IMR-90 (cell line): ENCODE data around the gene FOXB1. TPM values are rescaled to one million over a fixed set of nuclear protein-coding genes. Genes with fewer than 3 reads are reported as not detected.

Experiments
- ATAC-seq: fragments of 200-7000 bp; cut with Tn5 transposase; 2 replicates; pipeline ENCODE4 v1.9.1; 2020; ENCODE audit warnings: low read depth, mild to moderate bottlenecking, moderate library complexity
- BruUV-seq: library from RNA; stranded (reverse); fragments of 400-500 nt; replicated peaks from 2 replicates; lab custom pipeline; 2021; lab: Mats Ljungman, UMichigan
- CTCF ChIA-PET: fragments of 300-600 bp; formaldehyde crosslinking; extraction: SDS; loops from one replicate; lab custom pipeline; 2021; ENCODE audit warnings: antibody characterized with exemption; lab: Yijun Ruan, JAX
- POLR2A ChIA-PET: fragments of 300-600 bp; sonication (Branson Sonifier 250); formaldehyde crosslinking; loops from one replicate; lab custom pipeline; 2022; ENCODE audit warnings: antibody characterized with exemption; ENCODE audit not compliant: unreplicated experiment; lab: Charles Lee
- DNase-seq: peaks from one replicate; pipeline ENCODE4 v3.0.0; 2013
- H2AFZ ChIP-seq: replicated peaks from 2 replicates; pipeline ENCODE3; 2013; ENCODE audit warnings: low read length, mild to moderate bottlenecking; ENCODE audit not compliant: poor library complexity
- H2AK5ac ChIP-seq: 2 replicates; pipeline ENCODE4 v1.6.1; 2013; ENCODE audit warnings: low read depth, low read length, inconsistent platforms
- H2AK9ac ChIP-seq: replicated peaks from 2 replicates; pipeline ENCODE3; 2013; ENCODE audit warnings: mild to moderate bottlenecking, low read depth, low read length, moderate library complexity; ENCODE audit not compliant: poor library complexity
- H2BK120ac ChIP-seq: 2 replicates; pipeline ENCODE4 v1.6.1; 2013; ENCODE audit warnings: low read depth, low read length, inconsistent platforms
- H2BK15ac ChIP-seq: 3 replicates; pipeline ENCODE4 v1.6.1; 2013; ENCODE audit warnings: low read depth, low read length, inconsistent platforms
- H2BK20ac ChIP-seq: 2 replicates; pipeline ENCODE4 v1.6.1; 2013; ENCODE audit warnings: low read depth, mild to moderate bottlenecking, inconsistent platforms, low read length, moderate library complexity
- H2BK5ac ChIP-seq: 2 replicates; pipeline ENCODE4 v1.6.1; 2013; ENCODE audit warnings: mild to moderate bottlenecking, low read depth, low read length, inconsistent platforms; ENCODE audit not compliant: poor library complexity, severe bottlenecking
- H3K14ac ChIP-seq: replicated peaks from 2 replicates; pipeline ENCODE4 v1.6.1; 2013; ENCODE audit warnings: low read depth, low read length, inconsistent platforms
- H3K18ac ChIP-seq: 2 replicates; pipeline ENCODE4 v1.6.1; 2013; ENCODE audit warnings: low read depth, low read length, control low read depth
- H3K23ac ChIP-seq: 2 replicates; pipeline ENCODE4 v1.6.1; 2013; ENCODE audit warnings: low read depth, low read length, inconsistent platforms
- H3K27ac ChIP-seq: 2 replicates; pipeline ENCODE4 v1.5.1; 2013; ENCODE audit warnings: mild to moderate bottlenecking, control low read depth, low read length; ENCODE audit not compliant: insufficient read depth
- H3K27me3 ChIP-seq: 2 replicates; pipeline ENCODE4 v1.6.1; 2013; ENCODE audit warnings: low read length; ENCODE audit not compliant: control insufficient read depth, insufficient read depth
- H3K36me3 ChIP-seq: 2 replicates; pipeline ENCODE4 v1.6.1; 2013; ENCODE audit warnings: low read length, mixed read lengths; ENCODE audit not compliant: control insufficient read depth, insufficient read depth
- H3K4ac ChIP-seq: 2 replicates; pipeline ENCODE4 v1.6.1; 2013; ENCODE audit warnings: low read depth, low read length, inconsistent platforms
- H3K4me1 ChIP-seq: 2 replicates; pipeline ENCODE4 v1.6.1; 2013; ENCODE audit warnings: low read length, mixed read lengths; ENCODE audit not compliant: control insufficient read depth, insufficient read depth
- H3K4me2 ChIP-seq: 2 replicates; pipeline ENCODE4 v1.6.1; 2013; ENCODE audit warnings: low read depth, mild to moderate bottlenecking, control low read depth, low read length, moderate library complexity
- H3K4me3 ChIP-seq: 2 replicates; pipeline ENCODE4 v1.5.1; 2013; ENCODE audit warnings: low read depth, mild to moderate bottlenecking, control low read depth, low read length, moderate library complexity; ENCODE audit not compliant: insufficient read depth
- H3K56ac ChIP-seq: 2 replicates; pipeline ENCODE4 v1.6.1; 2013; ENCODE audit warnings: low read length, inconsistent platforms; ENCODE audit not compliant: insufficient read depth; ENCODE audit errors: extremely low read depth
- H3K79me1 ChIP-seq, 2 experiments: 2 replicates each; pipeline ENCODE4 v1.6.1; 2013; ENCODE audit warnings: low read length in 2 of 2, inconsistent platforms in 1 of 2, low read depth in 1 of 2
- H3K9ac ChIP-seq: 2 replicates; pipeline ENCODE4 v1.6.1; 2013; ENCODE audit warnings: low read depth, low read length, control low read depth
- H3K9me1 ChIP-seq: 2 replicates; pipeline ENCODE4 v1.6.1; 2013; ENCODE audit warnings: low read length, inconsistent platforms; ENCODE audit not compliant: insufficient read depth
- H3K9me3 ChIP-seq: 2 replicates; pipeline ENCODE4 v1.6.1; 2013; ENCODE audit warnings: low read length; ENCODE audit not compliant: control insufficient read depth, insufficient read depth
- H4K20me1 ChIP-seq: 2 replicates; pipeline ENCODE4 v1.6.1; 2013; ENCODE audit warnings: low read length, inconsistent platforms; ENCODE audit not compliant: insufficient read depth
- H4K5ac ChIP-seq: 2 replicates; pipeline ENCODE4 v1.6.1; 2013; ENCODE audit warnings: mild to moderate bottlenecking, low read depth, low read length, control low read depth
- H4K8ac ChIP-seq, 2 experiments: 2 replicates each; pipeline ENCODE4 v1.6.1; 2013; ENCODE audit warnings: low read depth in 2 of 2, low read length in 2 of 2, control low read depth in 1 of 2, inconsistent platforms in 1 of 2
- H4K91ac ChIP-seq: 2 replicates; pipeline ENCODE4 v1.6.1; 2013; ENCODE audit warnings: low read depth, low read length, inconsistent platforms; ENCODE audit not compliant: insufficient read depth
- BHLHE40 ChIP-seq: fragments of 150-350 bp; IDR thresholded peaks from 2 replicates; pipeline ENCODE4 v1.6.1; 2016; ENCODE audit warnings: mild to moderate bottlenecking, low read depth, low read length
- CEBPB ChIP-seq: IDR thresholded peaks from 2 replicates; pipeline ENCODE4 v1.6.1; 2012; ENCODE audit warnings: low read depth, low read length, improper control_type of control experiment
- CHD1 ChIP-seq: IDR thresholded peaks from 2 replicates; pipeline ENCODE4 v1.6.1; 2012; ENCODE audit warnings: low read depth, low read length, improper control_type of control experiment
- FOS ChIP-seq: fragments of 150-350 bp; IDR thresholded peaks from 2 replicates; pipeline ENCODE4 v1.6.1; 2016; ENCODE audit warnings: low read depth, low read length
- MAFK ChIP-seq: IDR thresholded peaks from 2 replicates; pipeline ENCODE4 v1.6.1; 2012; ENCODE audit warnings: low read depth, low read length, improper control_type of control experiment
- MAZ ChIP-seq: IDR thresholded peaks from 2 replicates; pipeline ENCODE4 v1.6.1; 2012; ENCODE audit warnings: low read depth, mild to moderate bottlenecking, low read length, improper control_type of control experiment, moderate library complexity, borderline replicate concordance
- MXI1 ChIP-seq: IDR thresholded peaks from 2 replicates; pipeline ENCODE4 v1.6.1; 2012; ENCODE audit warnings: low read depth, mild to moderate bottlenecking, low read length, moderate library complexity, borderline replicate concordance
- NFE2L2 ChIP-seq: fragments of 150-350 bp; IDR thresholded peaks from 2 replicates; pipeline ENCODE4 v1.6.1; 2016; ENCODE audit warnings: low read depth, mild to moderate bottlenecking, low read length
- POLR2A ChIP-seq: IDR thresholded peaks from 2 replicates; pipeline ENCODE4 v1.6.1; 2012; ENCODE audit warnings: mild to moderate bottlenecking, low read depth, low read length
- RCOR1 ChIP-seq: IDR thresholded peaks from 2 replicates; pipeline ENCODE4 v1.6.1; 2012; ENCODE audit warnings: mild to moderate bottlenecking, low read length, improper control_type of control experiment; ENCODE audit not compliant: insufficient replicate concordance
- RFX5 ChIP-seq: IDR thresholded peaks from 2 replicates; pipeline ENCODE4 v1.8.0; 2012; ENCODE audit warnings: low read depth, mild to moderate bottlenecking, low read length, moderate library complexity
- SMC3 ChIP-seq: fragments of 150-350 bp; IDR thresholded peaks from 2 replicates; pipeline ENCODE4 v1.6.1; 2016; ENCODE audit warnings: low read depth, mild to moderate bottlenecking, antibody characterized with exemption, low read length, moderate library complexity
- WGBS, 2 experiments: methylation state at CpG; one replicate each; pipeline versions ENCODE4 v1.1.5 to v1.1.7; 2013; ENCODE audit warnings: missing lambda C conversion rate in 2 of 2; ENCODE audit not compliant: insufficient read length in 1 of 2; ENCODE audit errors: extremely low coverage in 2 of 2; 5-methylcytosine and 5-hydroxymethylcytosine counted together
- dilution Hi-C: fragments of 300-500 bp; cut with HindIII; formaldehyde crosslinking; loops from one replicate; pipeline ENCODE4 v1.14.3; 2018; ENCODE audit warnings: low sequenced_read_pairs; ENCODE audit not compliant: unreplicated experiment
- in situ Hi-C: fragments of 300-500 bp; cut with MboI; formaldehyde crosslinking; loops from 3 replicates; pipeline ENCODE4 v1.14.3; 2019; ENCODE audit warnings: low sequenced_read_pairs, inconsistent platforms, mixed read lengths
- intact Hi-C: fragments of 100-400 bp; cut with micrococcal nuclease; formaldehyde crosslinking; loops from 2 replicates; pipeline ENCODE4 v1.10.0; 2022
- polyA plus RNA-seq, 3 experiments: library from polyadenylated mRNA; depleted of rRNA; stranded (reverse); fragments of >200 nt; gene quantifications; 2 replicates each; pipeline ENCODE4 v1.2.3, GENCODE V29; 2012; ENCODE audit warnings: low replicate concordance in 1 of 3
- total RNA-seq: library from RNA; depleted of rRNA; stranded (reverse); fragments of >200 nt; gene quantifications from 2 replicates; pipeline ENCODE4 v1.2.3, GENCODE V29; 2012
- TF ChIP-seq, protein P1 (sequence below): conservative IDR thresholded peaks from 2 replicates; pipeline ENCODE4 v1.5.1; 2012; ENCODE audit warnings: mild to moderate bottlenecking, low read depth, low read length, improper control_type of control experiment
- TF ChIP-seq, protein P2 (sequence below): fragments of 150-350 bp; IDR thresholded peaks from 2 replicates; pipeline ENCODE4 v1.6.1; 2016; ENCODE audit warnings: low read depth, mild to moderate bottlenecking, low read length, moderate library complexity, borderline replicate concordance

The FOXB1 gene
- total and polyA plus RNA-seq, 2 of the 4 experiments (the other 2 are of a cell fraction): not detected

DNA sequence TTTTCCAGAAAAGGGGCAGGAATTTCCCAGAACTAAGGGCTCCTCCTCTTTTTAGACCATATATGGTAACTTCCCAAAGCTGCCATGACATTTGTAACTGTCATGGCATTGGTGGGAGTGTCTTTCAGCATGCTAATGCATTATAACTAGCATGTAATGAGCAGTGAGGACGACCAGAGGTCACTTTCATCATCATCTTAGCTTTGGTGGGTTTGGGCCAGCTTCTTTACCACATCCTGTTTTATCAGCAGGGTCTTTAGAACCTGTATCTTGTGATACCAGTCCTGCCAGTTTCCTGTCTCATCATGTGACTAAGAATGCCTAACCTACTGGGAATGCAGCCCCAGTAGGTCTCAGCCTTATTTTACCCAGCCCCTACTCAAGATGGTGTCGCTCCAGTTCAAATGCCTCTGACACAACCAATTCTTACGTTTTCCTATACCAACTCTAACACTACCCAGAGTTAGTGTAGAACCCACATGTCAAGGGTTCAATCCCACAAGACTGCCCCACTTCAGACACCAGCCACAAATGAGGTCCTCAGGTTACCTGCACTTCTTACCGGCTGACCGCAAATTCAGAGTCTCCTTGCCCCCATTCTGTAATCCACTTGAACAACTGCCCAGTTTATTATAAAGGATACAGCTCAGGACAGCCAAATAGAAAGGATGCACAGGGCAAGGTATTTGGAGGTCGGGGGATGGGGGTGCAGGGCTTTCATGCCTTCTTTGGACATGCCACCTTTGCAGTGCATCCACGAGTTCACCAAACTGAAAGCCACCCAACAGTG lies 17.7 kb downstream of the FOXB1 start:
- dilution Hi-C loops: no loop called here
- no peak overlapping the region for H4K91ac ChIP-seq
- no peaks in the 10 kb centered on the region for H3K4me1 ChIP-seq
- TF ChIP-seq NFE2L2 (no peak), MAZ (no peak), SMC3 (no peak), RCOR1 (no peak), RFX5 (no peak), MAFK (no peak), MXI1 (no peak), BHLHE40 (no peak), FOS (no peak), CEBPB (no peak), POLR2A (no peak), CHD1 (no peak)
- TF ChIP-seq, protein P1, sequence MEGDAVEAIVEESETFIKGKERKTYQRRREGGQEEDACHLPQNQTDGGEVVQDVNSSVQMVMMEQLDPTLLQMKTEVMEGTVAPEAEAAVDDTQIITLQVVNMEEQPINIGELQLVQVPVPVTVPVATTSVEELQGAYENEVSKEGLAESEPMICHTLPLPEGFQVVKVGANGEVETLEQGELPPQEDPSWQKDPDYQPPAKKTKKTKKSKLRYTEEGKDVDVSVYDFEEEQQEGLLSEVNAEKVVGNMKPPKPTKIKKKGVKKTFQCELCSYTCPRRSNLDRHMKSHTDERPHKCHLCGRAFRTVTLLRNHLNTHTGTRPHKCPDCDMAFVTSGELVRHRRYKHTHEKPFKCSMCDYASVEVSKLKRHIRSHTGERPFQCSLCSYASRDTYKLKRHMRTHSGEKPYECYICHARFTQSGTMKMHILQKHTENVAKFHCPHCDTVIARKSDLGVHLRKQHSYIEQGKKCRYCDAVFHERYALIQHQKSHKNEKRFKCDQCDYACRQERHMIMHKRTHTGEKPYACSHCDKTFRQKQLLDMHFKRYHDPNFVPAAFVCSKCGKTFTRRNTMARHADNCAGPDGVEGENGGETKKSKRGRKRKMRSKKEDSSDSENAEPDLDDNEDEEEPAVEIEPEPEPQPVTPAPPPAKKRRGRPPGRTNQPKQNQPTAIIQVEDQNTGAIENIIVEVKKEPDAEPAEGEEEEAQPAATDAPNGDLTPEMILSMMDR: no peak
- TF ChIP-seq, protein P2, sequence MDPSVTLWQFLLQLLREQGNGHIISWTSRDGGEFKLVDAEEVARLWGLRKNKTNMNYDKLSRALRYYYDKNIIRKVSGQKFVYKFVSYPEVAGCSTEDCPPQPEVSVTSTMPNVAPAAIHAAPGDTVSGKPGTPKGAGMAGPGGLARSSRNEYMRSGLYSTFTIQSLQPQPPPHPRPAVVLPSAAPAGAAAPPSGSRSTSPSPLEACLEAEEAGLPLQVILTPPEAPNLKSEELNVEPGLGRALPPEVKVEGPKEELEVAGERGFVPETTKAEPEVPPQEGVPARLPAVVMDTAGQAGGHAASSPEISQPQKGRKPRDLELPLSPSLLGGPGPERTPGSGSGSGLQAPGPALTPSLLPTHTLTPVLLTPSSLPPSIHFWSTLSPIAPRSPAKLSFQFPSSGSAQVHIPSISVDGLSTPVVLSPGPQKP: no peak
- intact Hi-C loops: no loop called here
- H2BK20ac ChIP-seq: no peak overlapping the region
- no peak overlapping the region for H4K8ac ChIP-seq
- no peak overlapping the region for H3K4me3 ChIP-seq
- H2BK120ac ChIP-seq: no peak overlapping the region
- no peak overlapping the region for H3K4me2 ChIP-seq
- H4K20me1 ChIP-seq: no peaks in the 10 kb centered on the region
- H3K56ac ChIP-seq: no peak overlapping the region
- H3K18ac ChIP-seq: no peak overlapping the region
- no peaks in the 10 kb centered on the region for H3K9me1 ChIP-seq
- in situ Hi-C loops: no loop called here
- no peak overlapping the region for H2BK5ac ChIP-seq
- no peak overlapping the region for H3K4ac ChIP-seq
- no peak overlapping the region for H3K14ac ChIP-seq
- no CpG with 5 or more reads among the region's 7 CpGs for WGBS, 2 experiments
- H4K5ac ChIP-seq: no peak overlapping the region
- H2AK5ac ChIP-seq: no peak overlapping the region
- H3K36me3 ChIP-seq: no peaks in the 10 kb centered on the region
- ChIA-PET CTCF (no interaction called here), POLR2A (no interaction called here)
- no peak overlapping the region for H2AK9ac ChIP-seq
- H3K79me1 ChIP-seq: no peaks in the 10 kb centered on the region
- H3K27ac ChIP-seq: no peak overlapping the region
- no peak overlapping the region for H2AFZ ChIP-seq
- DNase-seq (no peak), ATAC-seq (no peak)
- BruUV-seq: no TSS peak
- peaks cover 3% of the 10 kb centered on the region for H3K27me3 ChIP-seq
- no peak overlapping the region for H2BK15ac ChIP-seq
- no peak overlapping the region for H3K9ac ChIP-seq
- H3K9me3 ChIP-seq: no peaks in the 10 kb centered on the region
- no peak overlapping the region for H3K23ac ChIP-seq
